ENCODE data around the gene PPP1R1B. TPM values are rescaled to one million over a fixed set of nuclear protein-coding genes. Genes with fewer than 3 reads are reported as not detected.

The PPP1R1B gene
- total and polyA plus RNA-seq, 4 donors, result 16.5 to 329 (median 48.0) TPM

DNA sequence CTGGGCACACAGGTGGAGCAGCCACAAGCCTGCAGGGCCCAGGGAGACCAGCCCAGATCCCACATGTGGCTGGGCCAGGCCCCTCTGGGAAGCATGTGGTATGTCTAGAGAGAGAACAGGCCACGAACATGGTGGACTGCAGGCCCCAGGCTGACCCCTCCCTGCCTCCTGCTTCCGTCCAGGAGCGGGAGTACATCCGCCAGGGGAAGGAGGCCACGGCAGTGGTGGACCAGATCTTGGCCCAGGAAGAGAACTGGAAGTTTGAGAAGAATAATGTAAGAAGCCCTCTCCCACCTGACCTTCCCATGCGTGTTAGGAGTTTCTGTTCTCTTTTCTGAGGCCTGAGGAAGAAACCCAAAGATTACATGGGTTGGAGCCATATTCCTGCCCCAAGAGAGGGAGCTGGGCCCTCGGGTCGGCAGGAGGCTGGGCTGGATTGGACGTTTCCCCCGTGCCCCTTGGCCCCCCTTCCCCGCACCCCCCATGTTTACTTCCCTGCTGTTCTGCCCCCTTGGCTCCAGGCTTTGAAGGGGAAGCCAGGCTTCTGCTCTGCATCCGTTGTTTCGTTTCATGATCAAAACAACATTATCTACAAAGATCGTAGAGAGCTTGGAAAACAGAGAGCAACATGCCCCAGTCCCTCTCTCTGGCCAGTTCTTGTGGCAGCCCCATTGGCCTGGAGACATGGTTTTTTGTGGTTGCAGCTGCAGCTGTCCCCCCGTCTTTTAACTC is 32.7 kb downstream of the PPP1R1B start:
- 75% methylated on average over 4 of the region's 15 CpGs for WGBS (ENCODE audit: insufficient coverage)
- no peak for DNase-seq (ENCODE audit: low read depth in 4 of 6, low spot score in 6 of 6)
- Histone ChIP-seq H3K27ac (ENCODE audit: low read depth, low read length) (peak overlapping the region; percentile 50), H3K4me3 (ENCODE audit: low read depth, low read length) (no peak overlapping the region), H3K27me3 (ENCODE audit: control insufficient read depth, insufficient read depth, low read length) (no peaks in the 10 kb centered on the region), H3K9me3 (ENCODE audit: control insufficient read depth, insufficient read depth, low read length) (no peaks in the 10 kb centered on the region), H3K4me1 (ENCODE audit: control insufficient read depth, insufficient read depth, low read length) (peaks cover 31% of the 10 kb centered on the region), H3K36me3 (ENCODE audit: control insufficient read depth, insufficient read depth, low read length) (peaks cover 93% of the 10 kb centered on the region)

DNA sequence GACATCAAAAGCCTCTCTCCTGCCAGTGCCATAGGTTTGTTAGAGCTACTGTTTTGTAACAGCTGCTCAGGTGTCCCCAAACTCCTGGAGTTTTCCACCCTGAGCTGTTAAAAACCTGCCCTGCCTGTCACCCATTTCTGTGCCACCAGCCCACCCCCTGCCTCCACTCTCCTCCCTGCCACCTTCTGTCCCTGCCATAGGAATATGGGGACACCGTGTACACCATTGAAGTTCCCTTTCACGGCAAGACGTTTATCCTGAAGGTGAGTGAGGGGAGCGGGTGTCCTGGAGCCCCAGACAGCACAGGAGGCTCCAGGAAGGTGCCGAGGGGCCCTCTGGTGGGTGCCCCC is 33.2 kb downstream of the PPP1R1B start:
- WGBS (ENCODE audit: insufficient coverage), result 89% methylated on average over 5 of the region's 5 CpGs
- Histone ChIP-seq H3K4me1 (ENCODE audit: control insufficient read depth, insufficient read depth, low read length) (peaks cover 27% of the 10 kb centered on the region), H3K27ac (ENCODE audit: low read depth, low read length) (peak overlapping the region; percentile 47), H3K9me3 (ENCODE audit: control insufficient read depth, insufficient read depth, low read length) (no peaks in the 10 kb centered on the region), H3K27me3 (ENCODE audit: control insufficient read depth, insufficient read depth, low read length) (no peaks in the 10 kb centered on the region), H3K36me3 (ENCODE audit: control insufficient read depth, insufficient read depth, low read length) (peaks cover 91% of the 10 kb centered on the region), H3K4me3 (ENCODE audit: low read depth, low read length) (no peak overlapping the region)
- DNase-seq (ENCODE audit: low read depth in 4 of 6, low spot score in 6 of 6), result no peak

DNA sequence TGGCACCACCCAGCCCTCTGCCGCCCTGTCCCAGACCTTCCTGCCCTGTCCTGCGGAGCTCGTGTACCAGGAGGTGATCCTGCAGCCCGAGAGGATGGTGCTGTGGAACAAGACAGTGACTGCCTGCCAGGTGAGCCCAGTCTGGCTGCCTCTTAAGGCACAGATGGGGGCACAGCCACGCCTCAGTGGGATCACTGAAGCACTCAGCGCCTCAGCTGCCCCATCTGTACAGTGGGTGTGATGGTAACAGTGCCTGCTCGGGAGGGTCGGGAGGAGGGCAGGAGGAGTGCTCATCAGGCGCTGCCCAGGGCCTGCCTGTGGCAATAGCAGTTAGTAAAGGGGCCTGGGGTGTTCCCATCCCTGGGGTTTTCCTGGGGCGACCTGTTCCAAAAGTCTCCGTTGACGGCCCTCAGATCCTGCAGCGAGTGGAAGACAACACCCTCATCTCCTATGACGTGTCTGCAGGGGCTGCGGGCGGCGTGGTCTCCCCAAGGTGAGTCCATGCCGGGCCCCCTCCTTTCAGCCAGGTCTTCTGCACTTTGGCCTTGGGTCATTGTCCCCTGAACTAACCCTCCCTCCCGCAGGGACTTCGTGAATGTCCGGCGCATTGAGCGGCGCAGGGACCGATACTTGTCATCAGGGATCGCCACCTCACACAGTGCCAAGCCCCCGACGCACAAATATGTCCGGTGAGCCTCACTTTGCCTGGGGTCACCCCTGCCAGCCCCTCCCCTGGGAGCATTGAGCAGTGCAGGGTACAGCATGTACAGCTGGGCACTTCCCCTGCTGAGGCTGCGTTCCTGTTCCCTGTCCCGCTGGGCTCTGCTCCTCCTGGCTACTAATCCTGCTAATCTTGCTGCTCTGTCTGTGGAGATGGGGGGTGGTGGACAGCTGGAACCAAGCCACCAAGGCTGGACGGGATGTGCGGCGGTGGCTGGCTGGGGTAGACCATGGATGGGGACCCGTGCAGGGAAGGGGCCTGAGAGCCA is 33.9 kb downstream of the PPP1R1B start:
- DNase-seq (ENCODE audit: low read depth in 4 of 6, low spot score in 6 of 6), result no peak
- peaks cover 30% of the 10 kb centered on the region for H3K4me1 ChIP-seq (ENCODE audit: control insufficient read depth, insufficient read depth, low read length)
- peak overlapping the region; percentile 47 for H3K27ac ChIP-seq (ENCODE audit: low read depth, low read length)
- H3K27me3 ChIP-seq (ENCODE audit: control insufficient read depth, insufficient read depth, low read length), result no peaks in the 10 kb centered on the region
- H3K9me3 ChIP-seq (ENCODE audit: control insufficient read depth, insufficient read depth, low read length), result no peaks in the 10 kb centered on the region
- H3K4me3 ChIP-seq (ENCODE audit: low read depth, low read length), result no peak overlapping the region
- WGBS (ENCODE audit: insufficient coverage), result 90% methylated on average over 33 of the region's 35 CpGs
- H3K36me3 ChIP-seq (ENCODE audit: control insufficient read depth, insufficient read depth, low read length), result peaks cover 88% of the 10 kb centered on the region

DNA sequence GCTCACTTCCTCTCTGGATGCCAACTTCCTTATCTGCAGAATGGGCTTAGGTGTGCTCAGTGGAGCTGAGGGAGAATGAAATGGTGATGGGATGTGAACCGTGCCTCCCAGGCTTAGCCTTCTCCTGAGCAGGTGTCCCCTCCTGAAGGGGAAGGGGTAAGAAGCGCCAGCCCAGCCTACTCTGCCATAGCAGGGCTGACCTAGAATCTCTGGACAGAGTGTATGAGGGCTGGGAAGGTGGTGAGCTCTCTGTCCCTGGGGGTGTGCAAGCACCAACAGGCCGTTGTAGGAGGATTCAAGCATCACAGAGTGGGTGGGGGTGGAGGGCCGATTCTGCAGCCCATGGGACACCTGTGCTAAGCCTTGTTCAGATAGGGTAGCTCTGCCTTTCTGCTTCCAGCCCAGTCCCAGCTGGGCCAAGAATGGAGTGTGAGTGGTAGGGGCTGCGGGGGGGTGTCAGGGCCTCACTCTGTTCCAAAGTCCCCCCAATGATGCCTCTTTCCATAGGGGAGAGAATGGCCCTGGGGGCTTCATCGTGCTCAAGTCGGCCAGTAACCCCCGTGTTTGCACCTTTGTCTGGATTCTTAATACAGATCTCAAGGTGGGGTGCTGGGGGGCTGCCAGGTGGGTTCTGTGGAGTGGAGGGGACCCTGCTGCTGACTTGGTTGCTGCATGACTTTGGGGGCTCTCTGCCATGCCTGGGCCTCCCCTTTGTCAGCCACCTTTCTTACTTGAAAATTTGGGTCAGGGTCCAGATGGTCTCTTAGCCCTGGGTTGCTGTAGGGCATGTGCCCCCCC is 35.2 kb downstream of the PPP1R1B start:
- Histone ChIP-seq H3K4me1 (ENCODE audit: control insufficient read depth, insufficient read depth, low read length) (peaks cover 42% of the 10 kb centered on the region), H3K9me3 (ENCODE audit: control insufficient read depth, insufficient read depth, low read length) (no peaks in the 10 kb centered on the region), H3K27ac (ENCODE audit: low read depth, low read length) (no peak overlapping the region), H3K36me3 (ENCODE audit: control insufficient read depth, insufficient read depth, low read length) (peaks cover 79% of the 10 kb centered on the region), H3K27me3 (ENCODE audit: control insufficient read depth, insufficient read depth, low read length) (peaks cover 5% of the 10 kb centered on the region), H3K4me3 (ENCODE audit: low read depth, low read length) (no peak overlapping the region)
- 94% methylated on average over 7 of the region's 8 CpGs for WGBS (ENCODE audit: insufficient coverage)
- no peak for DNase-seq (ENCODE audit: low read depth in 4 of 6, low spot score in 6 of 6)

DNA sequence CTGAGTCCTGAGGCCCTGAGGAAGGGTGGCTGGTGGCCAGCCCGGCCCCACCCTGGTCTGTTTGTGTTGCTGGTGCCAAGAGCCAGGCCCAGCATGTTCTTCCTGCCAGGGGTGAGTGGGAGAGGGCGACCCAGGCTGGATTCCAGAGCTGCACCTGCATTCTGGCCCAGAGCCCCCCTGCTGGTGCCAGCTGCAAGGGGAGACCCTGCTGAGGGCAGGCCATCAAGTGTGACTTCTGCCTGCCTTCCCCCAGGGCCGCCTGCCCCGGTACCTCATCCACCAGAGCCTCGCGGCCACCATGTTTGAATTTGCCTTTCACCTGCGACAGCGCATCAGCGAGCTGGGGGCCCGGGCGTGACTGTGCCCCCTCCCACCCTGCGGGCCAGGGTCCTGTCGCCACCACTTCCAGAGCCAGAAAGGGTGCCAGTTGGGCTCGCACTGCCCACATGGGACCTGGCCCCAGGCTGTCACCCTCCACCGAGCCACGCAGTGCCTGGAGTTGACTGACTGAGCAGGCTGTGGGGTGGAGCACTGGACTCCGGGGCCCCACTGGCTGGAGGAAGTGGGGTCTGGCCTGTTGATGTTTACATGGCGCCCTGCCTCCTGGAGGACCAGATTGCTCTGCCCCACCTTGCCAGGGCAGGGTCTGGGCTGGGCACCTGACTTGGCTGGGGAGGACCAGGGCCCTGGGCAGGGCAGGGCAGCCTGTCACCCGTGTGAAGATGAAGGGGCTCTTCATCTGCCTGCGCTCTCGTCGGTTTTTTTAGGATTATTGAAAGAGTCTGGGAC is 36.0 kb downstream of the PPP1R1B start:
- H3K4me3 ChIP-seq (ENCODE audit: low read depth, low read length), result no peak overlapping the region
- H3K27me3 ChIP-seq (ENCODE audit: control insufficient read depth, insufficient read depth, low read length), result peaks cover 10% of the 10 kb centered on the region
- DNase-seq (ENCODE audit: low read depth in 4 of 6, low spot score in 6 of 6), result no peak
- peaks cover 50% of the 10 kb centered on the region for H3K4me1 ChIP-seq (ENCODE audit: control insufficient read depth, insufficient read depth, low read length)
- no peaks in the 10 kb centered on the region for H3K9me3 ChIP-seq (ENCODE audit: control insufficient read depth, insufficient read depth, low read length)
- peaks cover 71% of the 10 kb centered on the region for H3K36me3 ChIP-seq (ENCODE audit: control insufficient read depth, insufficient read depth, low read length)
- WGBS (ENCODE audit: insufficient coverage), result 79% methylated on average over 19 of the region's 22 CpGs
- H3K27ac ChIP-seq (ENCODE audit: low read depth, low read length), result no peak overlapping the region

DNA sequence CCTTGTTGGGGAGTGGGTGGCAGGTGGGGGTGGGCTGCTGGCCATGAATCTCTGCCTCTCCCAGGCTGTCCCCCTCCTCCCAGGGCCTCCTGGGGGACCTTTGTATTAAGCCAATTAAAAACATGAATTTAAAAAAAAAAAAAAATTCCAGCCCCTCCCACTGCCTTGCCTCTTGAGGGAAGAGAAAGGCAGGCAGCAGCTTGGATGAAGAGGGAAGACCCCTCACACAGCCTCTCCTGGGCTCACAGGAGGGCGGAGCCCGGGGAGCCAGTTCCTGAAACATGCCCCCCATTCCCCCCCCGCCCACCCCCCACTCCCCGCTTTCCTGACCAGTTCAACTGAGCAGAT is 36.6 kb downstream of the PPP1R1B start:
- H3K4me1 ChIP-seq (ENCODE audit: control insufficient read depth, insufficient read depth, low read length), result peaks cover 55% of the 10 kb centered on the region
- DNase-seq (ENCODE audit: low read depth in 4 of 6, low spot score in 6 of 6), result no peak

DNA sequence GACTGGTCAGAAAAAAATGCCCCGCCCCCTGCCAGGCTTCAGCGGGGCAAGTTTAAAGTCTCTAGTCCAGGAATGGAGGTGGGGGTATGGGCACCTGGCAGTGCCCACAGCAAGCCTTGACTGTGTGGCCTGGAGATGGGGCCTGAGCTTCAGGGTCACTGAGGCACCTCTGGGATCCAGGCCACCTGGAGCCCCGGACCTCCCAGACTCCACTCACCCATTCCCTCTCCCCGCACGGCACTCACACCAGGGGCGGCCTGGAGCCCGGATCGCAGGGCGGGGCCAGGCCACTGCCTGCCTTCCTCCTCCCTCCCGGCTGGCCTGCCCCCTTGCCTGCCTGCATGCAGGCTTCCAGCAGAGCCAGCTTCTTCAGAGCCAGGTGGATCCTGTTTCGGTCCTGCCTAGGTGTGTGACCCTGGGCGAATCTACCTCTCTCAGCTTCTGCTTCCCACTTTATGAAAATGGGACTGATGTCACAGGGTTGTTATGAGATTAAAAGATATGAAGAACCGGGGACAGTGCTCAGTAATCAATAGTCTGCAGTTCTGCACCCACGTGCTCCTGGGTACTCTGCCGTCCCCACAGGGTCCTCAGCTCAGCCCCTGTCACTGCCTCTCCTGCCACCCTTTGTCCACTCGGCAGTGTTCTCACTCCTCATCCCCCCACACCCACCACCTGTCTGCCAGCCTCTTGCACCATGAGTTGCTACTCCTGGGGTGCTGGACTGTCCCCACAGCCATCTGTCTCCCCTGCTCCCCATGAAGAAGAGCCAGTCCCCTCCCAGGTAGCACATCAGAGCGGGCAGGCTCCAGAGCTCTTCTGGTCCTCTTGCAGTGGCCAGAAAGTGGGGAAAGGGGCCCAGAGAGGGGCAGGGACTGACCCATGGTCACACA is 37.2 kb downstream of the PPP1R1B start:
- Histone ChIP-seq H3K27me3 (ENCODE audit: control insufficient read depth, insufficient read depth, low read length) (peaks cover 18% of the 10 kb centered on the region), H3K4me1 (ENCODE audit: control insufficient read depth, insufficient read depth, low read length) (peaks cover 61% of the 10 kb centered on the region), H3K4me3 (ENCODE audit: low read depth, low read length) (no peak overlapping the region), H3K36me3 (ENCODE audit: control insufficient read depth, insufficient read depth, low read length) (peaks cover 59% of the 10 kb centered on the region), H3K27ac (ENCODE audit: low read depth, low read length) (no peak overlapping the region), H3K9me3 (ENCODE audit: control insufficient read depth, insufficient read depth, low read length) (no peaks in the 10 kb centered on the region)
- DNase-seq (ENCODE audit: low read depth in 4 of 6, low spot score in 6 of 6), result no peak
- WGBS (ENCODE audit: insufficient coverage), result 40% methylated on average over 13 of the region's 17 CpGs

More for the DNA sequence above, 36.6 kb downstream of the PPP1R1B start:
- no CpG with 5 or more reads among the region's 4 CpGs for WGBS (ENCODE audit: insufficient coverage)
- Histone ChIP-seq H3K27ac (ENCODE audit: low read depth, low read length) (no peak overlapping the region), H3K36me3 (ENCODE audit: control insufficient read depth, insufficient read depth, low read length) (peaks cover 65% of the 10 kb centered on the region), H3K27me3 (ENCODE audit: control insufficient read depth, insufficient read depth, low read length) (peaks cover 13% of the 10 kb centered on the region), H3K9me3 (ENCODE audit: control insufficient read depth, insufficient read depth, low read length) (no peaks in the 10 kb centered on the region), H3K4me3 (ENCODE audit: low read depth, low read length) (no peak overlapping the region)
